Measurements from ENCODE around the gene ACAD8. TPM values are rescaled to one million over a fixed set of nuclear protein-coding genes. Genes with fewer than 3 reads are reported as not detected.

ACAD8 gene
- total and polyA plus RNA-seq, 8 donors = 31.5 to 48.8 (median 38.8) TPM

- DNase-seq (peak; percentile 10 to 88 (median 45)), ATAC-seq (peak; percentile 38)
- Histone ChIP-seq H3K27ac (peak overlapping the region; percentile 91 to 95), H3K4me3 (peak overlapping the region; percentile 86 to 93), H3K9me3 (no peaks in the 10 kb centered on the region), H3K4me1 (peaks cover 15 to 57% of the 10 kb centered on the region in 2 donors), H3K36me3 (peaks cover 0 to 4% of the 10 kb centered on the region in 2 donors), H3K27me3 (no peaks in the 10 kb centered on the region)
- intact Hi-C loops (cut with DNase I) = no loop called here
- no peak for TF ChIP-seq CTCF (IDR thresholded peaks at IDR 0.05)
Measured at GRCh38 chr11:134224710-134225664, 28.4 kb upstream of the ACAD8 start.

- DNase-seq (no peak), ATAC-seq (no peak)
- no peak overlapping the region for H3K27ac ChIP-seq
- H3K27me3 ChIP-seq = no peaks in the 10 kb centered on the region
- no peaks in the 10 kb centered on the region for H3K9me3 ChIP-seq
- TF ChIP-seq CTCF (IDR thresholded peaks at IDR 0.05) = no peak
- intact Hi-C loops (cut with DNase I) = no loop called here
- H3K36me3 ChIP-seq = no peaks in the 10 kb centered on the region
- H3K4me3 ChIP-seq = no peak overlapping the region
- H3K4me1 ChIP-seq = peaks cover 19 to 76% of the 10 kb centered on the region in 2 donors
Measured at GRCh38 chr11:134226806-134227325, 26.5 kb upstream of the ACAD8 start.

- Histone ChIP-seq H3K4me3 (no peak overlapping the region), H3K36me3 (no peaks in the 10 kb centered on the region), H3K9me3 (no peaks in the 10 kb centered on the region), H3K27ac (no peak overlapping the region), H3K27me3 (no peaks in the 10 kb centered on the region), H3K4me1 (peaks cover 14 to 76% of the 10 kb centered on the region in 2 donors)
- intact Hi-C loops (cut with DNase I) = no loop called here
- ATAC-seq (no peak), DNase-seq (no peak)
- TF ChIP-seq CTCF (IDR thresholded peaks at IDR 0.05) = no peak
Measured at GRCh38 chr11:134228625-134229024, 24.7 kb upstream of the ACAD8 start.

GRCh38 chr11:134229126-134229790 is 24.1 kb upstream of the ACAD8 start:
- ATAC-seq (no peak), DNase-seq (no peak)
- intact Hi-C loops (cut with DNase I) = no loop called here
- Histone ChIP-seq H3K27ac (no peak overlapping the region), H3K9me3 (no peaks in the 10 kb centered on the region), H3K4me3 (no peak overlapping the region), H3K4me1 (peaks cover 14 to 76% of the 10 kb centered on the region in 2 donors), H3K27me3 (no peaks in the 10 kb centered on the region), H3K36me3 (no peaks in the 10 kb centered on the region)
- no peak for TF ChIP-seq CTCF (IDR thresholded peaks at IDR 0.05)

- H3K9me3 ChIP-seq = no peaks in the 10 kb centered on the region
- DNase-seq = no peak
- intact Hi-C loops (cut with DNase I) = no loop called here
- H3K27me3 ChIP-seq = no peaks in the 10 kb centered on the region
- H3K4me1 ChIP-seq = peaks cover 14 to 74% of the 10 kb centered on the region in 2 donors
- no peak overlapping the region for H3K27ac ChIP-seq
- H3K36me3 ChIP-seq = peaks cover 0 to 7% of the 10 kb centered on the region in 2 donors
- ATAC-seq = no peak
- TF ChIP-seq CTCF (IDR thresholded peaks at IDR 0.05) = no peak
- no peak overlapping the region for H3K4me3 ChIP-seq
Measured at GRCh38 chr11:134230339-134230738, 23.0 kb upstream of the ACAD8 start.
